Nephron (organoid): ENCODE data around the gene BCL7B.
"Not testable (repeated sequence)": the region's sequence is repeated elsewhere in the genome, so short reads cannot be mapped to it uniquely, and the experiment has no call there.

Experiments used
- H3K27ac Mint-ChIP-seq, 3 experiments: 2 replicates each; pipeline ENCODE4 v1.8.0; 2020; ENCODE audit warnings: mixed read lengths in 3 of 3, mild to moderate bottlenecking in 2 of 3, moderate library complexity in 1 of 3
- H3K27me3 Mint-ChIP-seq: 2 replicates; pipeline ENCODE4 v1.8.0; 2021; ENCODE audit warnings: low read depth, mild to moderate bottlenecking, moderate library complexity, mixed read lengths
- H3K36me3 Mint-ChIP-seq: 2 replicates; pipeline ENCODE4 v1.8.0; 2020; ENCODE audit warnings: low read depth, mixed read lengths
- H3K4me1 Mint-ChIP-seq: 2 replicates; pipeline ENCODE4 v1.8.0; 2020; ENCODE audit warnings: mixed read lengths
- H3K4me3 Mint-ChIP-seq, 3 experiments: 2 replicates each; pipeline ENCODE4 v1.8.0; 2020; ENCODE audit warnings: mild to moderate bottlenecking in 3 of 3, mixed read lengths in 3 of 3, moderate library complexity in 2 of 3
- H3K9me3 Mint-ChIP-seq: 2 replicates; pipeline ENCODE4 v1.8.0; 2020; ENCODE audit warnings: mixed read lengths
- TF ChIP-seq, protein P1 (sequence below), 3 experiments: fragments of 200-600 bp; sonication (generic); IDR thresholded peaks; one replicate each; pipeline ENCODE4 v1.5.0; 2021; ENCODE audit warnings: antibody characterized with exemption in 3 of 3; ENCODE audit not compliant: unreplicated experiment in 3 of 3

The BCL7B gene

DNA sequence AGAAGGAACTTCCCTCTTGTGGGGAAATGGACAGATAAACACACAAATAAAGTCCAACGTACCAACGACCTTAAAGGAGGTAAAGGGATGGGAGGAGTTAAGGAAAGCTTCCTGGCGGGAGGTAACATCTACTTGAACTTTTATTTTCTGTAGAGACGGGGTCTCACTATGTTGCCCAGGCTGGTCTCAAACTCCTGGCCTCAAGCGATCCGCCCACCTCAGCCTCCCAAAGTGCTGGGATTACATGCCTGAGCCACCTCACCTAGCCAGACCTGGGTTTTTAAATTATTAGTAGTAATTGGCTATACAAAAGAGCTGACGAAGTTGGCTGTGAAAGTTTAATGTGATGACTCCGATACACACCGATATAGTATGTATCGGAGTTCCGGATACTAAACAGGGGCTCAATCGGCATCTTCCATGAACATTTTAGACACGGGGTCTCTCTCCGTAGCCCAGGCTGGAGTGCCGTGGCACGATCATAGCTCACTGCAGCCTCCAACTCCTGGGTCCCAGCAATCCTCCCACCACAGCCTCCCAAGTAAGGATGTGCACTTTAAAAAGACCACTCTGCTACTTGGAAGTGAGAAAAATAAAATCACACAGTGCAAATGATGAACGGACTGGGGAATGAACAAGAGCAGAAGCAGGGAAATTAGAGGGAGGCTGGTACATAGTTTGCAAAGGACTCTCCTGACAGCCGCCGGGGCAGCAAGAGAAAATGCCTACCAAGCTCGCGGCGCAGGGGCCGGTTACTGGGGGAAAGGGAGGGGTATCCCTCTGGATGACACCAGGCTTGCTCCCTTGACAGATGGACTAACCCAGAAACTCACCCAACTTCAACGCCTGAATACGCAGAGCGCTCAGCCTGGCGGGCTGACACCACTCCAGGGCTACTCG lies 1.0 kb downstream of the BCL7B start:
- Mint-ChIP-seq H3K36me3 (peaks cover 13% of the 10 kb centered on the region), H3K27ac (peak overlapping the region; percentile 74 to 92 (median 81)), H3K4me1 (peaks cover 28% of the 10 kb centered on the region), H3K9me3 (no peaks in the 10 kb centered on the region), H3K27me3 (peaks cover 4% of the 10 kb centered on the region), H3K4me3 (peak overlapping the region; percentile 82 to 90 (median 90))
- TF ChIP-seq, protein P1, sequence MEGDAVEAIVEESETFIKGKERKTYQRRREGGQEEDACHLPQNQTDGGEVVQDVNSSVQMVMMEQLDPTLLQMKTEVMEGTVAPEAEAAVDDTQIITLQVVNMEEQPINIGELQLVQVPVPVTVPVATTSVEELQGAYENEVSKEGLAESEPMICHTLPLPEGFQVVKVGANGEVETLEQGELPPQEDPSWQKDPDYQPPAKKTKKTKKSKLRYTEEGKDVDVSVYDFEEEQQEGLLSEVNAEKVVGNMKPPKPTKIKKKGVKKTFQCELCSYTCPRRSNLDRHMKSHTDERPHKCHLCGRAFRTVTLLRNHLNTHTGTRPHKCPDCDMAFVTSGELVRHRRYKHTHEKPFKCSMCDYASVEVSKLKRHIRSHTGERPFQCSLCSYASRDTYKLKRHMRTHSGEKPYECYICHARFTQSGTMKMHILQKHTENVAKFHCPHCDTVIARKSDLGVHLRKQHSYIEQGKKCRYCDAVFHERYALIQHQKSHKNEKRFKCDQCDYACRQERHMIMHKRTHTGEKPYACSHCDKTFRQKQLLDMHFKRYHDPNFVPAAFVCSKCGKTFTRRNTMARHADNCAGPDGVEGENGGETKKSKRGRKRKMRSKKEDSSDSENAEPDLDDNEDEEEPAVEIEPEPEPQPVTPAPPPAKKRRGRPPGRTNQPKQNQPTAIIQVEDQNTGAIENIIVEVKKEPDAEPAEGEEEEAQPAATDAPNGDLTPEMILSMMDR (IDR thresholded peaks at IDR 0.05; ENCODE audit: unreplicated experiment in 3 of 3), result no peak

DNA sequence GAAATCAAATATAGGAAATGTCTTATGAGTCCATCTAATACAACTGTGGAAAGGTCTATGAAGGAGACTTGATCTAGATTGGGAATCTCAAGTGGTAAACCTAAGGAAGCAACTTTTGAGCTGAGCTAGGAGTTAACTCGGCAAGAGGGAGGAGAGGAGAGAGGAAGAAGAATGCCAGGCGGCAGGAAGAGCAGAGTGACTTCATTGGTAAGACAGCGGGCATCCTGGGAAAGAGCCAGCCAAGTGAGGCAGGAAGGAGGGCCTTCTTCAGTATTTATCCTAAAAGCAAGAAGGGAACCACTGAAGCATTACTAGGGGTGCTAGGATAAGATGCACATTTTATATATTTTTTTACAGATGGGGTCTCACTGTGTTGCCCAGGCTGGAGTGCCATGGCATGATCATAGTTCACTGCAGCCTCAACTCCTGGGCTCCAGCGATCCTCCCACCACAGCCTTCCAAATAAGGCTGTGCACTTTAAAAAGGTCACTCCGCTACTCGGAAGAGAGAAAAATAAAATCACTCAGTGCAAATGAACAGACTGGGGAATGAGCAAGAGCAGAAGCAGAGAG lies 2.0 kb downstream of the BCL7B start:
- H3K4me1 Mint-ChIP-seq, result peaks cover 25% of the 10 kb centered on the region
- H3K27ac Mint-ChIP-seq, result peak overlapping the region; percentile 44 to 81 (median 53)
- H3K36me3 Mint-ChIP-seq, result peaks cover 18% of the 10 kb centered on the region
- H3K4me3 Mint-ChIP-seq, result peak overlapping the region; percentile 82 to 90 (median 90)
- TF ChIP-seq, protein P1 (IDR thresholded peaks at IDR 0.05; ENCODE audit: unreplicated experiment in 3 of 3), result no peak
- no peaks in the 10 kb centered on the region for H3K9me3 Mint-ChIP-seq
- peaks cover 4% of the 10 kb centered on the region for H3K27me3 Mint-ChIP-seq

DNA sequence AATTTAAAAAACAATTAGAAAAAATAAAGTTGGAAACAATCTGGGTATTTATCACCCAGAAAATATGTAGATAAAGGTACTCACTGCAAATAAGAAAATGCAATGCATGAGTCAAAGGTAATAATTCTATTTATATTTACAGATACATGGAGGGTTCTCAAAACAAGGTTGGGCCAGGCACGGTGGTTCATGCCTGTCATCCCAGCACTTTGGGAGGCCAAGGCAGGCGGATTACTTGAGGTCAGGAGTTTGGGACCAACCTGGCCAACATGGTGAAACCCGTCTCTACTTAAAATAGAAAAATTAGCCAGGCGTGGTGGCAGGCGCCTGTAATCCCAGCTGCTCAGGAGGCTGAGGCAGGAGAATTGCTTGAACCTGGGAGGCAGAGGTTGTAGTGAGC lies 7.4 kb downstream of the BCL7B start:
- H3K4me1 Mint-ChIP-seq, H3K27me3 Mint-ChIP-seq, H3K9me3 Mint-ChIP-seq, H3K4me3 Mint-ChIP-seq, H3K27ac Mint-ChIP-seq: not testable (repeated sequence)
- peaks cover 44% of the 10 kb centered on the region for H3K36me3 Mint-ChIP-seq

DNA sequence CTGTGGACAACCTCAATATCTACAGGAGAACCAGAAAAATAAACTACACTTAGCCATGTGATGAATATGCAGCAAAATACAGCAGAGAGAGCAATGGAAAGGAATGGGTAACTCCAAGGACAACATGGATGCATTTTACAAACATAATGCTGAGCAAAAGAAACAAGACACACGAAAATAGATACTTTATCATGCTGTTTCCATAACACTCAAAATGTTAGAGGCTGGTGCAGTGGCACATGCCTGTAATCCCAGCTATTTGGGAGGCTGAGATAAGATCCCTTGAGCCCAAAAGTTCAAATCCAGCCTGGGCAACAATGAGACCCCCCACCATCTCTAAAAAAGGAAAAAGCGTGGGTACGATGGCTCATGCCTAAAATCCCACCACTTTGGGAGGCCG lies 8.3 kb downstream of the BCL7B start:
- no peaks in the 10 kb centered on the region for H3K4me1 Mint-ChIP-seq
- H3K36me3 Mint-ChIP-seq, result peaks cover 43% of the 10 kb centered on the region
- peak overlapping the region in 1 of 3 experiments; percentile 19 for H3K27ac Mint-ChIP-seq
- TF ChIP-seq, protein P1 (IDR thresholded peaks at IDR 0.05; ENCODE audit: unreplicated experiment in 3 of 3), result no peak
- no peaks in the 10 kb centered on the region for H3K9me3 Mint-ChIP-seq
- H3K27me3 Mint-ChIP-seq, result no peaks in the 10 kb centered on the region
- no peak overlapping the region for H3K4me3 Mint-ChIP-seq

DNA sequence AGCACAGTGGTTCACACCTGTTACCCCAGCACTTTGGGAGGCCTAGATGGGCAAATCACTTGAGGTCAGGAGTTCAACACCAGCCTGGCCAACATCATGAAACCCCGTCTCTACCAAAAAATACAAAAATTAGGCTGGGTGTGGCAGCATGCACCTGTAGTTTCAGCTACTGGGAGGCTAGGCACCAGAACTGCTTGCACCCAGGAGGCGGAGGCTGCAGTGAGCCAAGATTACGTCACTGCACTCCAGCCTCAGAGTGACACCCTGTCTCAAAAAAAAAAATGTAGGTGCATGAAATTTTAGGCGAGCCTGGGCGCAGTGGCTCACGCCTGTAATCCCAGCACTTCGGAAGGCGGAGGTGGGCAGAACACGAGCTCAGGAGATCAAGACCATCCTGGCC lies 9.6 kb downstream of the BCL7B start:
- Mint-ChIP-seq H3K4me1 (no peaks in the 10 kb centered on the region), H3K27ac (no peak overlapping the region), H3K27me3 (no peaks in the 10 kb centered on the region), H3K4me3 (no peak overlapping the region), H3K36me3 (peaks cover 46% of the 10 kb centered on the region), H3K9me3 (no peaks in the 10 kb centered on the region)
- TF ChIP-seq, protein P1 (IDR thresholded peaks at IDR 0.05; ENCODE audit: unreplicated experiment in 3 of 3), result no peak

DNA sequence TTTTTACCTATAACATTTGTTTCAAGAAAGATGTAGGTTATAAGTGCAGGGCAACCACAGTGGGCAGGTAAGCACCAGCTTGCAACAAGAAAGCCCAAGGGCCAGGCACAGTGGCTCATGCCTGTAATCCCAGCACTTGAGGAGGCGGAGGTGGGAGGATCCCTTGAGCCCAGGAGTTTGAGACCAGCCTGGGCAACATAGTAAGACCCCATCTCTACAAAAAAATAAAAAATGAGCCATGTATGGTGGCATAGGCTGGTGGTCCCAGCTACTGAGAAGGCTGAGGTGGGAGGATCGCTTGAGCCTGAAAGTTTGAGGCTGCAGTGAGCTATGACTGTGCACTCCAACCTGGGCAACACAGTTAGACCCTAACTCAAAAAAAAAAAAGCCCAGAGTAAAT lies 12.8 kb downstream of the BCL7B start:
- H3K4me3 Mint-ChIP-seq, result no peak overlapping the region
- TF ChIP-seq, protein P1 (IDR thresholded peaks at IDR 0.05; ENCODE audit: unreplicated experiment in 3 of 3), result no peak
- no peaks in the 10 kb centered on the region for H3K9me3 Mint-ChIP-seq
- no peak overlapping the region for H3K27ac Mint-ChIP-seq
- H3K27me3 Mint-ChIP-seq, result no peaks in the 10 kb centered on the region
- H3K4me1 Mint-ChIP-seq, result no peaks in the 10 kb centered on the region
- peaks cover 56% of the 10 kb centered on the region for H3K36me3 Mint-ChIP-seq
